ENCODE measurements around the gene MSANTD2. TPM values are rescaled to one million over a fixed set of nuclear protein-coding genes. Genes with fewer than 3 reads are reported as not detected.

MSANTD2 gene
- polyA plus RNA-seq, 2 of the 4 experiments (the other 2 are of a cell fraction), result 5.6 to 6.4 TPM

DNA sequence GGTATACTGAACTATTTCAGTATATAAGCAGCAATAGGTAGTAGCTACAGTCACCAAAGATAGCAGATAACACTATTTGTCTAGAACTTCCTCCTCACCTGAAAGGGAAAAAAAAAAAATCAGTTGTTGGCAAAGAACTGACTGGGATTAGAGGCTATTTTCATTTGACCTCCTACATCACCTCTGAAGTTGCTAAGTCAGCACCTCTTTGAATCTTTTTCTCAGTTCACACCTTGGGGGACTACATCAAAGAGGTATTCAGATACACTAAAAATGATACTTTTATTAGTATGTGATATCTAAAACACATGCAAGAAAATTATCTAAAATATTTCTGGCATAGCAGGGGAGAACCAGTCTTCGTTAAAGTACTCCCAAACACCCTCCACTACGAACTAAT is 16.2 kb downstream of the MSANTD2 start:
- 94% methylated on average over 2 of the region's 2 CpGs for WGBS (ENCODE audit: missing lambda C conversion rate)
- Histone ChIP-seq H3K27ac (no peak overlapping the region), H3K4me3 (no peak overlapping the region), H3K9me3 (no peaks in the 10 kb centered on the region), H3K4me1 (no peaks in the 10 kb centered on the region), H3K4me2 (no peak overlapping the region)
- CTCF ChIA-PET, result interaction anchor here (0.6 to 3.8 kb wide), 5 partner anchors 9 to 139 kb away, joined by 3 to 14 read pairs (median 5); partner anchors contain the start of gene ESAM
- POLR2A ChIA-PET, result no interaction called here
- DNase-seq (ENCODE audit: low read depth in 1 of 2, low spot score in 1 of 2) (no peak), ATAC-seq (no peak), FAIRE-seq (no peak)
- TF ChIP-seq CBX8 (IDR thresholded peaks at IDR 0.05) (no peak), RCOR1 (IDR thresholded peaks at IDR 0.05; ENCODE audit: low read depth, low read length) (no peak), JUN (IDR thresholded peaks at IDR 0.05) (no peak), HOXB13 (CRISPR knock-in tag; IDR thresholded peaks at IDR 0.05; ENCODE audit: low read depth) (no peak), FOSL2 (IDR thresholded peaks at IDR 0.05) (no peak), FOSL2 (CRISPR knock-in tag; IDR thresholded peaks at IDR 0.05) (no peak), EHMT2 (IDR thresholded peaks at IDR 0.05; ENCODE audit: low read depth) (no peak), FOSB (CRISPR knock-in tag; IDR thresholded peaks at IDR 0.05) (no peak), CEBPB (IDR thresholded peaks at IDR 0.05) (no peak), EHF (CRISPR knock-in tag; IDR thresholded peaks at IDR 0.05) (no peak), MAFK (IDR thresholded peaks at IDR 0.05; ENCODE audit: partially characterized antibody) (no peak), EP300 (IDR thresholded peaks at IDR 0.05) (no peak), ZC3H11A (IDR thresholded peaks at IDR 0.05) (no peak), POLR2A (IDR thresholded peaks at IDR 0.05; ENCODE audit: low read length) (no peak), NPAS2 (CRISPR knock-in tag; IDR thresholded peaks at IDR 0.05; ENCODE audit: borderline replicate concordance) (no peak)
- TF ChIP-seq, protein P1, sequence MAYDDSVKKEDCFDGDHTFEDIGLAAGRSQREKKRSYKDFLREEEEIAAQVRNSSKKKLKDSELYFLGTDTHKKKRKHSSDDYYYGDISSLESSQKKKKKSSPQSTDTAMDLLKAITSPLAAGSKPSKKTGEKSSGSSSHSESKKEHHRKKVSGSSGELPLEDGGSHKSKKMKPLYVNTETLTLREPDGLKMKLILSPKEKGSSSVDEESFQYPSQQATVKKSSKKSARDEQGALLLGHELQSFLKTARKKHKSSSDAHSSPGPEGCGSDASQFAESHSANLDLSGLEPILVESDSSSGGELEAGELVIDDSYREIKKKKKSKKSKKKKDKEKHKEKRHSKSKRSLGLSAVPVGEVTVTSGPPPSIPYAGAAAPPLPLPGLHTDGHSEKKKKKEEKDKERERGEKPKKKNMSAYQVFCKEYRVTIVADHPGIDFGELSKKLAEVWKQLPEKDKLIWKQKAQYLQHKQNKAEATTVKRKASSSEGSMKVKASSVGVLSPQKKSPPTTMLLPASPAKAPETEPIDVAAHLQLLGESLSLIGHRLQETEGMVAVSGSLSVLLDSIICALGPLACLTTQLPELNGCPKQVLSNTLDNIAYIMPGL (CRISPR knock-in tag; IDR thresholded peaks at IDR 0.05; ENCODE audit: borderline replicate concordance), result no peak
- TF ChIP-seq, protein P2, sequence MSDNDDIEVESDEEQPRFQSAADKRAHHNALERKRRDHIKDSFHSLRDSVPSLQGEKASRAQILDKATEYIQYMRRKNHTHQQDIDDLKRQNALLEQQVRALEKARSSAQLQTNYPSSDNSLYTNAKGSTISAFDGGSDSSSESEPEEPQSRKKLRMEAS (IDR thresholded peaks at IDR 0.05), result no peak
- TF ChIP-seq, protein P3, sequence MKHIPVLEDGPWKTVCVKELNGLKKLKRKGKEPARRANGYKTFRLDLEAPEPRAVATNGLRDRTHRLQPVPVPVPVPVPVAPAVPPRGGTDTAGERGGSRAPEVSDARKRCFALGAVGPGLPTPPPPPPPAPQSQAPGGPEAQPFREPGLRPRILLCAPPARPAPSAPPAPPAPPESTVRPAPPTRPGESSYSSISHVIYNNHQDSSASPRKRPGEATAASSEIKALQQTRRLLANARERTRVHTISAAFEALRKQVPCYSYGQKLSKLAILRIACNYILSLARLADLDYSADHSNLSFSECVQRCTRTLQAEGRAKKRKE (CRISPR knock-in tag; IDR thresholded peaks at IDR 0.05; ENCODE audit: low read depth), result no peak
- TF ChIP-seq, protein P4, sequence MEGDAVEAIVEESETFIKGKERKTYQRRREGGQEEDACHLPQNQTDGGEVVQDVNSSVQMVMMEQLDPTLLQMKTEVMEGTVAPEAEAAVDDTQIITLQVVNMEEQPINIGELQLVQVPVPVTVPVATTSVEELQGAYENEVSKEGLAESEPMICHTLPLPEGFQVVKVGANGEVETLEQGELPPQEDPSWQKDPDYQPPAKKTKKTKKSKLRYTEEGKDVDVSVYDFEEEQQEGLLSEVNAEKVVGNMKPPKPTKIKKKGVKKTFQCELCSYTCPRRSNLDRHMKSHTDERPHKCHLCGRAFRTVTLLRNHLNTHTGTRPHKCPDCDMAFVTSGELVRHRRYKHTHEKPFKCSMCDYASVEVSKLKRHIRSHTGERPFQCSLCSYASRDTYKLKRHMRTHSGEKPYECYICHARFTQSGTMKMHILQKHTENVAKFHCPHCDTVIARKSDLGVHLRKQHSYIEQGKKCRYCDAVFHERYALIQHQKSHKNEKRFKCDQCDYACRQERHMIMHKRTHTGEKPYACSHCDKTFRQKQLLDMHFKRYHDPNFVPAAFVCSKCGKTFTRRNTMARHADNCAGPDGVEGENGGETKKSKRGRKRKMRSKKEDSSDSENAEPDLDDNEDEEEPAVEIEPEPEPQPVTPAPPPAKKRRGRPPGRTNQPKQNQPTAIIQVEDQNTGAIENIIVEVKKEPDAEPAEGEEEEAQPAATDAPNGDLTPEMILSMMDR (IDR thresholded peaks at IDR 0.05), result no peak
- TF ChIP-seq, protein P5, sequence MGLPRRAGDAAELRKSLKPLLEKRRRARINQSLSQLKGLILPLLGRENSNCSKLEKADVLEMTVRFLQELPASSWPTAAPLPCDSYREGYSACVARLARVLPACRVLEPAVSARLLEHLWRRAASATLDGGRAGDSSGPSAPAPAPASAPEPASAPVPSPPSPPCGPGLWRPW (IDR thresholded peaks at IDR 0.05), result no peak
- TF ChIP-seq, protein P6, sequence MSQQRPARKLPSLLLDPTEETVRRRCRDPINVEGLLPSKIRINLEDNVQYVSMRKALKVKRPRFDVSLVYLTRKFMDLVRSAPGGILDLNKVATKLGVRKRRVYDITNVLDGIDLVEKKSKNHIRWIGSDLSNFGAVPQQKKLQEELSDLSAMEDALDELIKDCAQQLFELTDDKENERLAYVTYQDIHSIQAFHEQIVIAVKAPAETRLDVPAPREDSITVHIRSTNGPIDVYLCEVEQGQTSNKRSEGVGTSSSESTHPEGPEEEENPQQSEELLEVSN (IDR thresholded peaks at IDR 0.05; ENCODE audit: borderline replicate concordance, low read depth), result no peak

DNA sequence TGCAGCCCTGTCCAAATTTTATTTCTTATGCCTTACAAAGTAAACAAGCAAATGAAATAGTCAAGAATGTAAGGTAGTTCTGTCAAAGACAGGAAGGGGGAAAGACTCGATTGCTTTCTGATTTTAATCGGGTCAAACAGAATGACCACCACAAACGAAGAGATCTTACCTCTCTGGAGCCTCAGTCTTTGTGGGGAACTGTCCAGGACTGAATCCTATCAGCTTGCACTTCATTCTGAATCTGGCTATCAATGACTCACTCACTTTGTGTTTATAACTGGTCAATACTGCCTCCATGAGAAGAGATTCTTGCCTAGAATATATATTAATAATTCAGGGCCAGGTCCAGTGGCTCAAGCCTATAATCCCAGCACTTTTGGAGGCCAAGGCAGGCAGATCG is 17.2 kb downstream of the MSANTD2 start:
- DNase-seq (ENCODE audit: low read depth in 1 of 2, low spot score in 1 of 2) (no peak), ATAC-seq (no peak), FAIRE-seq (no peak)
- H3K27ac ChIP-seq, result no peak overlapping the region
- H3K9me3 ChIP-seq, result no peaks in the 10 kb centered on the region
- no peaks in the 10 kb centered on the region for H3K4me1 ChIP-seq
- ChIA-PET CTCF (interaction anchor here (0.7 to 3.8 kb wide), 6 partner anchors 10 to 138 kb away, joined by 3 to 14 read pairs (median 5); partner anchors contain the start of gene ESAM), POLR2A (no interaction called here)
- WGBS (ENCODE audit: missing lambda C conversion rate), result 93% methylated on average over 4 of the region's 4 CpGs
- TF ChIP-seq KDM1A (IDR thresholded peaks at IDR 0.05; ENCODE audit: low read depth) (no peak), CHD2 (IDR thresholded peaks at IDR 0.05; ENCODE audit: low read length, partially characterized antibody) (no peak), HOXB5 (CRISPR knock-in tag; IDR thresholded peaks at IDR 0.05) (no peak), CBX8 (IDR thresholded peaks at IDR 0.05) (no peak), POLR2AphosphoS2 (conservative IDR thresholded peaks at IDR 0.05; ENCODE audit: low read length) (no peak), RARB (CRISPR knock-in tag; IDR thresholded peaks at IDR 0.05) (no peak), MAFK (IDR thresholded peaks at IDR 0.05; ENCODE audit: partially characterized antibody) (no peak), ZNF302 (CRISPR knock-in tag; IDR thresholded peaks at IDR 0.05) (no peak), RAD21 (conservative IDR thresholded peaks at IDR 0.05 in 1 of 2, IDR thresholded peaks at IDR 0.05 in 1 of 2) (no peak), KDM5A (IDR thresholded peaks at IDR 0.05) (no peak)
- TF ChIP-seq, protein P7, sequence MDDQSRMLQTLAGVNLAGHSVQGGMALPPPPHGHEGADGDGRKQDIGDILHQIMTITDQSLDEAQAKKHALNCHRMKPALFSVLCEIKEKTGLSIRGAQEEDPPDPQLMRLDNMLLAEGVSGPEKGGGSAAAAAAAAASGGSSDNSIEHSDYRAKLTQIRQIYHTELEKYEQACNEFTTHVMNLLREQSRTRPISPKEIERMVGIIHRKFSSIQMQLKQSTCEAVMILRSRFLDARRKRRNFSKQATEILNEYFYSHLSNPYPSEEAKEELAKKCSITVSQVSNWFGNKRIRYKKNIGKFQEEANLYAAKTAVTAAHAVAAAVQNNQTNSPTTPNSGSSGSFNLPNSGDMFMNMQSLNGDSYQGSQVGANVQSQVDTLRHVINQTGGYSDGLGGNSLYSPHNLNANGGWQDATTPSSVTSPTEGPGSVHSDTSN (IDR thresholded peaks at IDR 0.05), result no peak
- TF ChIP-seq, protein P8, sequence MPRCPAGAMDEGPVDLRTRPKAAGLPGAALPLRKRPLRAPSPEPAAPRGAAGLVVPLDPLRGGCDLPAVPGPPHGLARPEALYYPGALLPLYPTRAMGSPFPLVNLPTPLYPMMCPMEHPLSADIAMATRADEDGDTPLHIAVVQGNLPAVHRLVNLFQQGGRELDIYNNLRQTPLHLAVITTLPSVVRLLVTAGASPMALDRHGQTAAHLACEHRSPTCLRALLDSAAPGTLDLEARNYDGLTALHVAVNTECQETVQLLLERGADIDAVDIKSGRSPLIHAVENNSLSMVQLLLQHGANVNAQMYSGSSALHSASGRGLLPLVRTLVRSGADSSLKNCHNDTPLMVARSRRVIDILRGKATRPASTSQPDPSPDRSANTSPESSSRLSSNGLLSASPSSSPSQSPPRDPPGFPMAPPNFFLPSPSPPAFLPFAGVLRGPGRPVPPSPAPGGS (IDR thresholded peaks at IDR 0.05), result no peak
- TF ChIP-seq, protein P5 (IDR thresholded peaks at IDR 0.05), result no peak
- no peak overlapping the region for H3K4me3 ChIP-seq
- H3K4me2 ChIP-seq, result no peak overlapping the region
